MM.1S (cell line): ENCODE measurements around the gene KDM2A.

Source experiments
- EZH2 ChIP-seq: fragments of 300-600 bp; sonication (generic); optimal IDR thresholded peaks from 2 replicates; pipeline ENCODE3; 2017; ENCODE audit warnings: low read depth, mild to moderate bottlenecking, antibody characterized with exemption, low read length, mixed read lengths
- EZH2phosphoT487 ChIP-seq: fragments of 300-600 bp; sonication (generic); IDR thresholded peaks from 2 replicates; pipeline ENCODE4 v1.6.1; 2018; ENCODE audit warnings: antibody characterized with exemption, low read length
- TF ChIP-seq, protein P1 (sequence below): fragments of 300-600 bp; sonication (generic); IDR thresholded peaks from 2 replicates; pipeline ENCODE4 v1.5.1; 2016; ENCODE audit warnings: antibody characterized with exemption, low read length, mixed read lengths

DNA sequence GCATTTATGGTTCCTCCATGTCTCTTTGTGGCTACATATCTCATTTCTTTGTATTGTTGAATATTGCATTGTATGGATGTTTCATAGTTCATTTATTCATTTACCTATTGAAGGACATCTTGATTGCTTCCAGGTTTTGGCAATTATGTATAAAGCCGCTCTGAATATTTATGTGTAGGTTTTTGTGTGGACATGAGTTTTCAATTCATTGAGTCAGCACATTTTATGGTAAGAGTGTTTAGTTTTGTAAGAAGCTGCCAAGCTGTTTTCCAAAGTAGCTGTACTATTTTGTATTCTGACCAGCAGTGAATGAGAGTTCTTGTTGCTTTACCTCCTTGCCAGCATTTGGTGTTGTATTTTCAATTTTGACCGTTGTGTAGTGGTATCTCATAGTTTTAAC lies 39.2 kb downstream of the KDM2A start:
- TF ChIP-seq, protein P1, sequence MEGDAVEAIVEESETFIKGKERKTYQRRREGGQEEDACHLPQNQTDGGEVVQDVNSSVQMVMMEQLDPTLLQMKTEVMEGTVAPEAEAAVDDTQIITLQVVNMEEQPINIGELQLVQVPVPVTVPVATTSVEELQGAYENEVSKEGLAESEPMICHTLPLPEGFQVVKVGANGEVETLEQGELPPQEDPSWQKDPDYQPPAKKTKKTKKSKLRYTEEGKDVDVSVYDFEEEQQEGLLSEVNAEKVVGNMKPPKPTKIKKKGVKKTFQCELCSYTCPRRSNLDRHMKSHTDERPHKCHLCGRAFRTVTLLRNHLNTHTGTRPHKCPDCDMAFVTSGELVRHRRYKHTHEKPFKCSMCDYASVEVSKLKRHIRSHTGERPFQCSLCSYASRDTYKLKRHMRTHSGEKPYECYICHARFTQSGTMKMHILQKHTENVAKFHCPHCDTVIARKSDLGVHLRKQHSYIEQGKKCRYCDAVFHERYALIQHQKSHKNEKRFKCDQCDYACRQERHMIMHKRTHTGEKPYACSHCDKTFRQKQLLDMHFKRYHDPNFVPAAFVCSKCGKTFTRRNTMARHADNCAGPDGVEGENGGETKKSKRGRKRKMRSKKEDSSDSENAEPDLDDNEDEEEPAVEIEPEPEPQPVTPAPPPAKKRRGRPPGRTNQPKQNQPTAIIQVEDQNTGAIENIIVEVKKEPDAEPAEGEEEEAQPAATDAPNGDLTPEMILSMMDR, result no peak
- no peak for TF ChIP-seq EZH2phosphoT487
- no peak for TF ChIP-seq EZH2
